ENCODE results near the gene DOK5. TPM values are rescaled to one million over a fixed set of nuclear protein-coding genes. Genes with fewer than 3 reads are reported as not detected.

Gene DOK5
- total and polyA plus RNA-seq, 2 donors = 0.76 to 1.0 TPM

DNA sequence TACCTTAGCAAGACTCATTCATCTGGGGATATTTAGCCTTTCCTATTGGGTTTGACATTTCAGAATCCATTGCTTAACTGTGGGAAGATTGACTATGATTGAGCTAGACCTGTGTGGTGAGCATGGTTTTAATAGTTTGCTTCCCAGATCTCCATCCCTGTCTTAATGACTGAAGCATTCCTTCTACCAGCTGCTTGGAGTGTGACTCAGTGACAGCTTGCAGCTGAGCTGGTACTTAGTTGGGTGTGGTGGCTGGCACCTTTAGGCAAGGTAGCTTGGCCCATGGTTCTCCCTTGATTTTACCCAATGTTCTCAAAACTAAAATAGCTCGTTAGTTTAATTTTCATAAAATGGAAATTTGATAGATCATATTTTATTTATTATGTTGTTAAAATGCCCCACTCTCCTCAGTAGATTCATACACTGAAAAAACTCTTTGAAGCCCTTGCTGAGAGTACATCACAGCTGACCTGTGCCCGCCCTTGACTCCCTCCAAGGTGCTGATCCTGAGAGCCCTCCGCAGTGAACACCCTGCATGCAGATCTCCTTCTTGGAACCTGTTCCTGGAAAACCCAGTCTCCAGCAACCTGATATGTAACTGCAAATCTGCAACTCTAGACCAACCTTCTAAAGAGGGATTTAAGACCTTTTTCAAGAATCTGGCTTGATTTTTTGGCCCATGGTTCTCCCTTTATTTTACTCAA lies 19.1 kb downstream of the DOK5 start:
- Histone ChIP-seq H3K27ac (ENCODE audit: low read depth in 1 of 2, low read length in 1 of 2) (no peak overlapping the region), H3K9me3 (ENCODE audit: control insufficient read depth in 2 of 2, insufficient read depth in 1 of 2, low read length in 1 of 2) (no peaks in the 10 kb centered on the region), H3K4me3 (ENCODE audit: low read length in 2 of 2) (no peak overlapping the region), H3K36me3 (ENCODE audit: control insufficient read depth in 2 of 2, insufficient read depth in 2 of 2, low read length in 1 of 2) (no peaks in the 10 kb centered on the region), H3K4me1 (ENCODE audit: control insufficient read depth in 2 of 2, insufficient read depth in 2 of 2, low read length in 2 of 2) (no peaks in the 10 kb centered on the region), H3K27me3 (ENCODE audit: control insufficient read depth in 2 of 2, insufficient read depth in 1 of 2, low read length in 1 of 2) (no peaks in the 10 kb centered on the region)
- no peak for DNase-seq (ENCODE audit: low read depth in 6 of 9, low spot score in 9 of 9)
- WGBS = 93% methylated on average over 3 of the region's 3 CpGs

DNA sequence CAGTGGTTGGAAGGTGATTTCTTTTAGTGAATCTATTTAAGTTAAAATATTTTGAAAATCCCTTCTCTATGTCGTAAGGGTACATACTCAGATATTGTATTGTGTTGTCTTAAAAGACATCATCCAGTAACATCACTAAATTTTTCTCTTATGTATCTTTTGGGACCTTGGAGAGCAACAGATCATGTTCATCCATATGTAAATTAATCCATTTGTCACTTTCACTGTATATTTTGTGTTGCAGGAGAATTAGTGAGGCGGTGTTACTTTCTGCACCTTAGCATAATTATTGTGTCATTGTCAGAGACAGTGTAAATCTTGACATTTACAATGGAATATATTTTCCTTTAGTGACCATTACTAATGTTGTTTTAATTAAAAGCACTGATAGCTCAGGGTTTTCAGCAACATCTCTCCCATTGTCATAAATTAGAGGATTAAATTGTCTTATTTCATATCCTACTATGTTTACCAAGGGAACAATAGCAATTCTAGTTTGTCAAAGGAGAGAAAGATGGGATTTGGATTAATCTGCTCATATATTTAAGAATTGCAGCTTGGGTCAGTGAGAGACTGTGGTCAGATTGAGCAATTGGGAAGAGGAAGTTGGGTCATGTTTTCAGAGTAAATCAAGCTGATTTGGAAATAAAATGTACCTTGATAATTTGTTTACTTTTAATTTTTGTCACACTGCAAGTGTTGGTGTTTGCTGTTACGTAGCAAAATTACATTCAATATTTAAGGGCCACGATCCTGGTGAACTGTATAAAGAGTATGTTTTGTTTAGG lies 22.7 kb downstream of the DOK5 start:
- no peaks in the 10 kb centered on the region for H3K4me1 ChIP-seq (ENCODE audit: control insufficient read depth in 2 of 2, insufficient read depth in 2 of 2, low read length in 2 of 2)
- 86% methylated on average over 4 of the region's 4 CpGs for WGBS
- H3K36me3 ChIP-seq (ENCODE audit: control insufficient read depth in 2 of 2, insufficient read depth in 2 of 2, low read length in 1 of 2) = no peaks in the 10 kb centered on the region

DNA sequence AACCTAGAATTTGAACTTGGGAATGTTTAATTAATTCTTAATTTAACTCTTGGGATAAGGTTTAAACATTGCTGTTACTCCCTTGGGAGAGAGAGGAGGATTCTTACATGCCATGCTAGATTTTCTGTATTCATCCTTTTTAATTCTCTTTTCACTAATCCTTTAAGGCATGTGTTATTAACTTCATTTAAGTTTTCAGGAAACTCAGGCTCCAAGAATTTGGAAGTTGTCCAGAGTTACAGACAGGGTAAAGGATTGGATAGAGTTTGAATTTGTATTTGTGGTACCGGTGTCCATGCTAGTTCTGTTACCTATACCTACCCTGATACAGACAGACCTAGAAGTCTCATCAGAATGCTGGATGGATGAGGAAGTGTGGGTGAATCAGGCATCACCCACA lies 23.7 kb downstream of the DOK5 start:
- Histone ChIP-seq H3K27me3 (ENCODE audit: control insufficient read depth in 2 of 2, insufficient read depth in 1 of 2, low read length in 1 of 2) (no peaks in the 10 kb centered on the region), H3K4me3 (ENCODE audit: low read length in 2 of 2) (no peak overlapping the region), H3K36me3 (ENCODE audit: control insufficient read depth in 2 of 2, insufficient read depth in 2 of 2, low read length in 1 of 2) (no peaks in the 10 kb centered on the region), H3K9me3 (ENCODE audit: control insufficient read depth in 2 of 2, insufficient read depth in 1 of 2, low read length in 1 of 2) (no peaks in the 10 kb centered on the region), H3K27ac (ENCODE audit: low read depth in 1 of 2, low read length in 1 of 2) (no peak overlapping the region), H3K4me1 (ENCODE audit: control insufficient read depth in 2 of 2, insufficient read depth in 2 of 2, low read length in 2 of 2) (no peaks in the 10 kb centered on the region)
- no peak for DNase-seq (ENCODE audit: low read depth in 6 of 9, low spot score in 9 of 9)
- WGBS = 98% methylated on average over 1 of the region's 1 CpG

More for the DNA sequence above, 22.7 kb downstream of the DOK5 start:
- no peaks in the 10 kb centered on the region for H3K9me3 ChIP-seq (ENCODE audit: control insufficient read depth in 2 of 2, insufficient read depth in 1 of 2, low read length in 1 of 2)
- no peak overlapping the region for H3K27ac ChIP-seq (ENCODE audit: low read depth in 1 of 2, low read length in 1 of 2)
- H3K4me3 ChIP-seq (ENCODE audit: low read length in 2 of 2) = no peak overlapping the region
- H3K27me3 ChIP-seq (ENCODE audit: control insufficient read depth in 2 of 2, insufficient read depth in 1 of 2, low read length in 1 of 2) = no peaks in the 10 kb centered on the region
- no peak for DNase-seq (ENCODE audit: low read depth in 6 of 9, low spot score in 9 of 9)

DNA sequence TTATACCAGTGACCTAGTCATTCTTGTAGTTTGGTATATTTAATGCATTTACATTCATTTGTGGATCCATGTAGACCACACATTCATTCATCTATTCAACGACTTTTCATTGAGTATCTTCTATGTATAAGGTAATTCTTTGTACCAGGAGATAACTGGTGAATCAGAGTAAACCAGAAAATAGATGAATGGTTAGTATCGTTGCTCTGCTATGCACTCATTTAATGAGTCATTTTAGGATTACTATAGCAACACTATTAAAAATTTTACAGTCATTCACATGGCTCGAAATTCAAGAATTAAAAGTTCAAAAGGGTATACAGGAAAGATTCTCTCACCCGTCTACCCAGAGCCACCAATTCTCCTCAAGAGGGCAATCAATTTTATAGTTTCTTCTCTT lies 26.8 kb downstream of the DOK5 start:
- Histone ChIP-seq H3K9me3 (ENCODE audit: control insufficient read depth in 2 of 2, insufficient read depth in 1 of 2, low read length in 1 of 2) (no peaks in the 10 kb centered on the region), H3K27ac (ENCODE audit: low read depth in 1 of 2, low read length in 1 of 2) (no peak overlapping the region), H3K4me1 (ENCODE audit: control insufficient read depth in 2 of 2, insufficient read depth in 2 of 2, low read length in 2 of 2) (no peaks in the 10 kb centered on the region), H3K27me3 (ENCODE audit: control insufficient read depth in 2 of 2, insufficient read depth in 1 of 2, low read length in 1 of 2) (no peaks in the 10 kb centered on the region), H3K36me3 (ENCODE audit: control insufficient read depth in 2 of 2, insufficient read depth in 2 of 2, low read length in 1 of 2) (no peaks in the 10 kb centered on the region), H3K4me3 (ENCODE audit: low read length in 2 of 2) (no peak overlapping the region)
- 92% methylated on average over 4 of the region's 4 CpGs for WGBS
- DNase-seq (ENCODE audit: low read depth in 6 of 9, low spot score in 9 of 9) = no peak

DNA sequence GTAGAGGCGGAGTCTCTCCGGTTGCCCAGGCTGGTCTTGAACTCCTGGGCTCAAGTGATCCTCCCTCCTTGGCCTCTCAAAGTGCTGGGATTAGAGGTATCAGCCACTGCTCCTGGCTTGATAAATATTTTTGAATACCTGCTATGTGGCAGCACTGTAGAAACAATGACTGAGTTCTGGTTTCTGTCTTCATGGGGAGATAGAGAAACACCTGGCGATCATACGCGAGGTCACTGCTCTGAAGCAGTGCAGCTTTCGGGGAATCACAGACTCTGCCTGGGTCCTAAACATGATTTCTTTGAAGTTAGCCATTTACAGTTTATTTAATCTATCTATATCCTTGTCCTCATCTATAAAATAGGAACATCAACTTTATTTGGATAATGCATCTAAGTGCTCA lies 31.2 kb downstream of the DOK5 start:
- DNase-seq (ENCODE audit: low read depth in 6 of 9, low spot score in 9 of 9) = no peak
- 98% methylated on average over 6 of the region's 6 CpGs for WGBS
- Histone ChIP-seq H3K27ac (ENCODE audit: low read depth in 1 of 2, low read length in 1 of 2) (no peak overlapping the region), H3K36me3 (ENCODE audit: control insufficient read depth in 2 of 2, insufficient read depth in 2 of 2, low read length in 1 of 2) (no peaks in the 10 kb centered on the region), H3K4me3 (ENCODE audit: low read length in 2 of 2) (no peak overlapping the region), H3K9me3 (ENCODE audit: control insufficient read depth in 2 of 2, insufficient read depth in 1 of 2, low read length in 1 of 2) (no peaks in the 10 kb centered on the region), H3K4me1 (ENCODE audit: control insufficient read depth in 2 of 2, insufficient read depth in 2 of 2, low read length in 2 of 2) (no peaks in the 10 kb centered on the region), H3K27me3 (ENCODE audit: control insufficient read depth in 2 of 2, insufficient read depth in 1 of 2, low read length in 1 of 2) (no peaks in the 10 kb centered on the region)

DNA sequence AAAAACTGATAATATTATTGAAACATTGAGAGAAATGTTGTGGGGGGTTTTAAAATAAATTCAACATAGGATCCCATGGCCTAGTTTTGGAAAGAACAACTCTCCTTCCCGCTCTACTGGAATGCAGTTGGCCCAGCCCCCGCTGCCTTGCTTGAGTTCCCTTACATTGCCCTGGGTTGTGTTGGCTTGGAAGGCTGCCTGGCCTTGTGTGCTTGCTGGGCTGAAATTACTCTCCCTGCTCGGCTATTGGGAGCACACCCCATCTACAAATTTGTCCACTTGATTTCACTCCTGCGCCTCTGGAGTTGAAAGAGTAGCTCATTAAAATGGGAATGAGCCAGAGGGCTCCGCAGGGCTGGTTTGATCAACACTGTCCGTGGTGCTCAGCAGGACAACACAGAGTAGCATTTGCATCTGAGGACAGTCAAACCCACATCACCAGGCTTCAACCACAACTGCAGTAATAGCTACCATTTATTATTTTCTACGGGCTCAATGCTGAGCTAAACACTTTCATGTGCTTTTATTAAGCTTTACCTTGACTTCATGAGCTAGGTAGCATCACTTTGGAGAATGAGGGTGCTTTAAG lies 35.2 kb downstream of the DOK5 start:
- no peak for DNase-seq (ENCODE audit: low read depth in 6 of 9, low spot score in 9 of 9)
- no peak overlapping the region for H3K4me3 ChIP-seq (ENCODE audit: low read length in 2 of 2)
- H3K4me1 ChIP-seq (ENCODE audit: control insufficient read depth in 2 of 2, insufficient read depth in 2 of 2, low read length in 2 of 2) = no peaks in the 10 kb centered on the region
- no peaks in the 10 kb centered on the region for H3K27me3 ChIP-seq (ENCODE audit: control insufficient read depth in 2 of 2, insufficient read depth in 1 of 2, low read length in 1 of 2)
- no peaks in the 10 kb centered on the region for H3K36me3 ChIP-seq (ENCODE audit: control insufficient read depth in 2 of 2, insufficient read depth in 2 of 2, low read length in 1 of 2)
- H3K27ac ChIP-seq (ENCODE audit: low read depth in 1 of 2, low read length in 1 of 2) = no peak overlapping the region
- H3K9me3 ChIP-seq (ENCODE audit: control insufficient read depth in 2 of 2, insufficient read depth in 1 of 2, low read length in 1 of 2) = no peaks in the 10 kb centered on the region
- 68% methylated on average over 7 of the region's 7 CpGs for WGBS

DNA sequence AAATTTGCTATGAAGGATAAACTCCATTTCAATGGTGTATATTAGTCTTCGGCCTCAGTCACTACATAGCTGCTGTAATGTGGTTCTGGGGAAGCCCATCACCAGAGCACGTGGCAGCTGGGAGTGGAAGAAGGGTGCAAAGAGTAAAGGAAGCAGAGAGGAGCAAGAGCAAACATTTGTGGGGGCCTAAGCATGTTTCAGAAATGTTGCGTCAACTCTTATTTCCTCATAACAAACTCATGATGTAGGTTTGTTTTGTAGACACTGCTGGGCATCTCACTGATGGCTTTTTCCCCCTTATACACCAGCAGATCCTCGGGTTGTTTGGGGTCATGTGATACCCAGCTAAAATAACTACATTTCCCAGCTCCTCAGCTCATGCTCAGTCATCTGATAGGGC lies 37.3 kb downstream of the DOK5 start:
- H3K4me3 ChIP-seq (ENCODE audit: low read length in 2 of 2) = no peak overlapping the region
- no peak overlapping the region for H3K27ac ChIP-seq (ENCODE audit: low read depth in 1 of 2, low read length in 1 of 2)
- no peaks in the 10 kb centered on the region for H3K4me1 ChIP-seq (ENCODE audit: control insufficient read depth in 2 of 2, insufficient read depth in 2 of 2, low read length in 2 of 2)
- no peak for DNase-seq (ENCODE audit: low read depth in 6 of 9, low spot score in 9 of 9)
- H3K9me3 ChIP-seq (ENCODE audit: control insufficient read depth in 2 of 2, insufficient read depth in 1 of 2, low read length in 1 of 2) = no peaks in the 10 kb centered on the region
- WGBS = 87% methylated on average over 4 of the region's 4 CpGs
- no peaks in the 10 kb centered on the region for H3K27me3 ChIP-seq (ENCODE audit: control insufficient read depth in 2 of 2, insufficient read depth in 1 of 2, low read length in 1 of 2)
- H3K36me3 ChIP-seq (ENCODE audit: control insufficient read depth in 2 of 2, insufficient read depth in 2 of 2, low read length in 1 of 2) = no peaks in the 10 kb centered on the region

DNA sequence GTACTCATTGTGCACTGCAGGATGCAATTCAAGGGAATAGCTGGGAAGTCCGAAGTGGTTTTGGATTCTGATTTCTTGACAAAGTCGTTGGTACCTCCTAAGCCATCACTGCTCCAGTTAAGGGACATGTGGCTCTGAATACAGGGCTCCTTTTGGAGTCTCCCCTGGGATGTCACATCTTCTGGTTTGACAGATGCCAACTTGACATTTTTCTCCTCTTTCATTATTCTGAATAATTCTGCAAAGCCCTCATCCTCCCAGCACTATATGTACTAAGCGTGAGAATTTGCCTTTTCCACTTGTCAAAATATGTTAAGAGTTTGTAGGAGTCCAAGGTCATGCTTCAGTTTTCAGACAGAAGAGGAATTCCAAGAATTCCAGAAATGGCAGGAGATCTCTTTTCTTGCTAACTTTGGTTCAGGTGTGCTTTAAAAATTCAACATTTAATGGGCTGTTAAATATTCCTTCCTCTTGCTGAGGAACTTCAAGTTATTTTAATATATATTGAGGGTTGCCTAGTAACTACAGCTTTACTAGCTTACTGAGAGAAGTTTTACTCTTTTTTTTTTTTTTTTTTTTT lies 38.7 kb downstream of the DOK5 start:
- DNase-seq (ENCODE audit: low read depth in 6 of 9, low spot score in 9 of 9) = no peak
- Histone ChIP-seq H3K27me3 (ENCODE audit: control insufficient read depth in 2 of 2, insufficient read depth in 1 of 2, low read length in 1 of 2) (no peaks in the 10 kb centered on the region), H3K4me1 (ENCODE audit: control insufficient read depth in 2 of 2, insufficient read depth in 2 of 2, low read length in 2 of 2) (no peaks in the 10 kb centered on the region), H3K4me3 (ENCODE audit: low read length in 2 of 2) (no peak overlapping the region), H3K27ac (ENCODE audit: low read depth in 1 of 2, low read length in 1 of 2) (no peak overlapping the region), H3K9me3 (ENCODE audit: control insufficient read depth in 2 of 2, insufficient read depth in 1 of 2, low read length in 1 of 2) (no peaks in the 10 kb centered on the region), H3K36me3 (ENCODE audit: control insufficient read depth in 2 of 2, insufficient read depth in 2 of 2, low read length in 1 of 2) (no peaks in the 10 kb centered on the region)
- WGBS = 79% methylated on average over 3 of the region's 3 CpGs
